Osteoblast (primary cell): ENCODE data around the gene GNAQ. TPM values are rescaled to one million over a fixed set of nuclear protein-coding genes. Genes with fewer than 3 reads are reported as not detected.

Experiments
- DNase-seq: peaks from one replicate; pipeline ENCODE4 v3.0.0; 2011; ENCODE audit warnings: low spot score, mixed read lengths; ENCODE audit not compliant: insufficient read length; ENCODE audit errors: missing footprints
- H2AFZ ChIP-seq: 2 replicates; pipeline ENCODE4 v1.6.0; 2011; ENCODE audit warnings: mild to moderate bottlenecking, low read length
- H3K27ac ChIP-seq: 2 replicates; pipeline ENCODE4 v1.5.1; 2011; ENCODE audit warnings: mild to moderate bottlenecking, low read depth, low read length, moderate library complexity
- H3K27me3 ChIP-seq: 2 replicates; pipeline ENCODE4 v1.6.0; 2012; ENCODE audit warnings: mild to moderate bottlenecking, control low read depth, inconsistent platforms, low read length, moderate library complexity; ENCODE audit not compliant: insufficient read depth
- H3K36me3 ChIP-seq: 2 replicates; pipeline ENCODE4 v1.5.1; 2011; ENCODE audit warnings: mild to moderate bottlenecking, low read length, control low read depth, moderate library complexity; ENCODE audit not compliant: insufficient read depth
- H3K4me1 ChIP-seq: 2 replicates; pipeline ENCODE4 v1.5.1; 2011; ENCODE audit warnings: mild to moderate bottlenecking, low read length, control low read depth, moderate library complexity; ENCODE audit not compliant: insufficient read depth
- H3K4me2 ChIP-seq: 2 replicates; pipeline ENCODE4 v1.6.0; 2011; ENCODE audit warnings: mild to moderate bottlenecking, low read length; ENCODE audit not compliant: insufficient read depth
- H3K4me3 ChIP-seq: fragments of 200-600 bp; sonication (generic); 3 replicates; pipeline ENCODE4 v1.5.1; 2012; ENCODE audit warnings: mild to moderate bottlenecking, low read length, inconsistent platforms; ENCODE audit not compliant: insufficient read depth
- H3K79me2 ChIP-seq: 2 replicates; pipeline ENCODE4 v1.6.0; 2012; ENCODE audit warnings: mild to moderate bottlenecking, low read length, control low read depth, inconsistent platforms; ENCODE audit not compliant: insufficient read depth
- H3K9me3 ChIP-seq: 2 replicates; pipeline ENCODE4 v1.5.1; 2011; ENCODE audit warnings: low read depth, low read length, control low read depth
- H4K20me1 ChIP-seq: 2 replicates; pipeline ENCODE4 v1.6.0; 2012; ENCODE audit warnings: mild to moderate bottlenecking, low read length, control low read depth; ENCODE audit not compliant: insufficient read depth
- CTCF ChIP-seq: IDR thresholded peaks from 2 replicates; pipeline ENCODE4 v1.5.1; 2011; ENCODE audit warnings: mild to moderate bottlenecking, low read depth, low read length, moderate library complexity; ENCODE audit errors: extremely low read depth
- total RNA-seq: library from RNA; depleted of rRNA; stranded (reverse); fragments of >200 nt; gene quantifications from 2 replicates; pipeline ENCODE4 v1.2.3, GENCODE V29; 2012

Gene GNAQ
- total RNA-seq, 1 donor: 64.8 TPM

GRCh38 chr9:77896269-77896937, 135.2 kb downstream of the GNAQ start:
- H3K4me2 ChIP-seq: no peak overlapping the region
- TF ChIP-seq CTCF: no peak
- no peak overlapping the region for H3K27ac ChIP-seq
- H2AFZ ChIP-seq: no peak overlapping the region
- H3K4me3 ChIP-seq: no peak overlapping the region
- H3K27me3 ChIP-seq: no peaks in the 10 kb centered on the region
- peaks cover 25% of the 10 kb centered on the region for H3K79me2 ChIP-seq
- no peaks in the 10 kb centered on the region for H3K36me3 ChIP-seq
- H4K20me1 ChIP-seq: peaks cover 22% of the 10 kb centered on the region
- H3K9me3 ChIP-seq: no peaks in the 10 kb centered on the region
- peaks cover 18% of the 10 kb centered on the region for H3K4me1 ChIP-seq
- DNase-seq: no peak

- H3K4me2 ChIP-seq: no peak overlapping the region
- no peaks in the 10 kb centered on the region for H3K9me3 ChIP-seq
- H4K20me1 ChIP-seq: peaks cover 14% of the 10 kb centered on the region
- peaks cover 6% of the 10 kb centered on the region for H3K4me1 ChIP-seq
- no peak for TF ChIP-seq CTCF
- H3K27ac ChIP-seq: no peak overlapping the region
- no peak for DNase-seq
- H2AFZ ChIP-seq: no peak overlapping the region
- H3K79me2 ChIP-seq: peaks cover 24% of the 10 kb centered on the region
- H3K27me3 ChIP-seq: no peaks in the 10 kb centered on the region
- H3K36me3 ChIP-seq: no peaks in the 10 kb centered on the region
- no peak overlapping the region for H3K4me3 ChIP-seq
Observed at GRCh38 chr9:77893706-77894105, 137.9 kb downstream of the GNAQ start.

GRCh38 chr9:77892955-77893514, 138.6 kb downstream of the GNAQ start:
- Histone ChIP-seq H2AFZ (no peak overlapping the region), H3K4me3 (no peak overlapping the region), H3K9me3 (no peaks in the 10 kb centered on the region), H3K27me3 (no peaks in the 10 kb centered on the region), H3K4me1 (peaks cover 6% of the 10 kb centered on the region), H3K79me2 (peaks cover 19% of the 10 kb centered on the region), H3K36me3 (no peaks in the 10 kb centered on the region), H3K4me2 (no peak overlapping the region), H4K20me1 (peaks cover 9% of the 10 kb centered on the region), H3K27ac (no peak overlapping the region)
- no peak for DNase-seq
- no peak for TF ChIP-seq CTCF

- no peak for TF ChIP-seq CTCF
- no peaks in the 10 kb centered on the region for H3K36me3 ChIP-seq
- no peak for DNase-seq
- no peak overlapping the region for H2AFZ ChIP-seq
- H3K27me3 ChIP-seq: no peaks in the 10 kb centered on the region
- no peak overlapping the region for H3K4me3 ChIP-seq
- no peaks in the 10 kb centered on the region for H3K9me3 ChIP-seq
- H3K4me1 ChIP-seq: peaks cover 3% of the 10 kb centered on the region
- no peak overlapping the region for H3K4me2 ChIP-seq
- H3K79me2 ChIP-seq: peaks cover 16% of the 10 kb centered on the region
- H4K20me1 ChIP-seq: peaks cover 2% of the 10 kb centered on the region
- H3K27ac ChIP-seq: no peak overlapping the region
Observed at GRCh38 chr9:77892171-77892570, 139.4 kb downstream of the GNAQ start.
